ENCODE data around the gene PRRT4.
A peak's percentile ranks its signal among the peaks of the same experiment; 100 is the strongest.

The PRRT4 gene

DNA sequence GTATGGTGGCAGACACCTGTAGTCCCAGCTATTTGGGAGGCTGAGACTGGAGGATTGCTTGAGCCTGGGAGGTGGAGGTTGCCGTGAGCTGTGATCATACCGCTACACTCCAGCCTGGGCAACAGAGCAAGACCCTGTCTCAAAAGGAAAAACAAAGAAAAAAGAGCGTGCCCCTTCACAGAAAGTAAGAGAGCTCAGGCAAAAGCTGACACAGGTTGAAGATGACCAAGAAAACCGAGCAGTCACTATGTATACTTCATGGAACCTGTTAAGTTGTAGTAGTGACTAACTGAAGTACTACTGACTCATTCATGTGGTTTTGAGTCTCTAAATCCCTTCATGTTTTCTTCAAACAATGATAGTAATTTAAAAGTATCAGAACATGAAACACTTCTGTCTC lies 1.2 kb upstream of the PRRT4 start:
- Histone ChIP-seq H3K36me3 (no peaks in the 10 kb centered on the region), H3K27ac (no peak overlapping the region), H3K27me3 (no peaks in the 10 kb centered on the region), H3K4me1 (ENCODE audit: control insufficient read depth in 1 of 2, insufficient read depth in 1 of 2, low read depth in 1 of 2, low read length in 1 of 2) (peaks cover 50 to 55% of the 10 kb centered on the region in 2 experiments), H3K9me3 (no peaks in the 10 kb centered on the region), H3K4me3 (ENCODE audit: low read depth in 1 of 2, low read length in 1 of 2) (no peak overlapping the region)
- TF ChIP-seq, protein P1, sequence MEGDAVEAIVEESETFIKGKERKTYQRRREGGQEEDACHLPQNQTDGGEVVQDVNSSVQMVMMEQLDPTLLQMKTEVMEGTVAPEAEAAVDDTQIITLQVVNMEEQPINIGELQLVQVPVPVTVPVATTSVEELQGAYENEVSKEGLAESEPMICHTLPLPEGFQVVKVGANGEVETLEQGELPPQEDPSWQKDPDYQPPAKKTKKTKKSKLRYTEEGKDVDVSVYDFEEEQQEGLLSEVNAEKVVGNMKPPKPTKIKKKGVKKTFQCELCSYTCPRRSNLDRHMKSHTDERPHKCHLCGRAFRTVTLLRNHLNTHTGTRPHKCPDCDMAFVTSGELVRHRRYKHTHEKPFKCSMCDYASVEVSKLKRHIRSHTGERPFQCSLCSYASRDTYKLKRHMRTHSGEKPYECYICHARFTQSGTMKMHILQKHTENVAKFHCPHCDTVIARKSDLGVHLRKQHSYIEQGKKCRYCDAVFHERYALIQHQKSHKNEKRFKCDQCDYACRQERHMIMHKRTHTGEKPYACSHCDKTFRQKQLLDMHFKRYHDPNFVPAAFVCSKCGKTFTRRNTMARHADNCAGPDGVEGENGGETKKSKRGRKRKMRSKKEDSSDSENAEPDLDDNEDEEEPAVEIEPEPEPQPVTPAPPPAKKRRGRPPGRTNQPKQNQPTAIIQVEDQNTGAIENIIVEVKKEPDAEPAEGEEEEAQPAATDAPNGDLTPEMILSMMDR (IDR thresholded peaks at IDR 0.05) = no peak

DNA sequence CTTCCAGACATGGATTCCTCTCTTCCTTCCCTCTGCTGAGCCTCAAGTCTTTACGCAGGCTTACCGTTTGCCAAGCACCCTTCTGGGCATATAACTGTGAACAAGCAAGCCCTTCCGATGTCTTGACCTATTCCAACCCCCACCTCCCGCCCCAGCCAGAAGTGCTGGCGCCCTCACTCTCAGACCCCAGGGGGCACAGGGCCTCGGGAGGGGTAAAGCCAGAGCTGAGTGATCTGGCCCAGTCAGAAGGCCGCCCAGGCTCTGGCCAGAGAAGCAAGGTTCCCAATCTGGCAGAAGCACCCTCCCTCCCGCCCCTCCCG lies 1.2 kb downstream of the PRRT4 start:
- H3K4me3 ChIP-seq (ENCODE audit: low read depth in 1 of 2, low read length in 1 of 2) = peak overlapping the region; percentile 65 to 76
- peaks cover 52 to 54% of the 10 kb centered on the region in 2 experiments for H3K4me1 ChIP-seq (ENCODE audit: control insufficient read depth in 1 of 2, insufficient read depth in 1 of 2, low read depth in 1 of 2, low read length in 1 of 2)
- H3K9me3 ChIP-seq = no peaks in the 10 kb centered on the region
- peak overlapping the region; percentile 27 for H3K27ac ChIP-seq
- no peaks in the 10 kb centered on the region for H3K27me3 ChIP-seq
- TF ChIP-seq, protein P1 (IDR thresholded peaks at IDR 0.05) = no peak
- no peaks in the 10 kb centered on the region for H3K36me3 ChIP-seq

DNA sequence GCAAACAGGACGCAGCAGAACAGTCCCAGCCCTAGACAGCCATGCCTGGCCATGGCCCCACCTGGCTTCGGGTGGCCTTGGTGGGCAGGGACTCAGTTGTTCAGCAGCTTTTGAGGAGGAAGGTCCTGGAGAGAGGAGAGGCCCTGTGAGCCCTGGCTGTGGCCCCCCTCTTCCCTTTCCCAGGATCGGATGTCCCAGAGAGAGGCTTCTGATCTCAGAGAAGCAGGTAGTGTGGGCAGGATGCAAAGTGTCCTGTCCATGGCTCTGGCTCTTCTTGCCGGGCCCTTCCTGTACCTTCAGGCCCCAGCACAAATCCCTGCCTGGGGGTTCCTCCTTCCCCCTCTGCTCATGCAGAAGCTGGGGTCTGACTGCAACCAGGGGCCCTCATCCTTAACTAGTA lies 1.6 kb downstream of the PRRT4 start:
- H3K36me3 ChIP-seq = no peaks in the 10 kb centered on the region
- H3K4me1 ChIP-seq (ENCODE audit: control insufficient read depth in 1 of 2, insufficient read depth in 1 of 2, low read depth in 1 of 2, low read length in 1 of 2) = peaks cover 52 to 54% of the 10 kb centered on the region in 2 experiments
- TF ChIP-seq, protein P1 (IDR thresholded peaks at IDR 0.05) = no peak
- H3K27me3 ChIP-seq = no peaks in the 10 kb centered on the region
- H3K4me3 ChIP-seq (ENCODE audit: low read depth in 1 of 2, low read length in 1 of 2) = peak overlapping the region; percentile 65 to 76
- peak overlapping the region; percentile 27 for H3K27ac ChIP-seq
- H3K9me3 ChIP-seq = no peaks in the 10 kb centered on the region

DNA sequence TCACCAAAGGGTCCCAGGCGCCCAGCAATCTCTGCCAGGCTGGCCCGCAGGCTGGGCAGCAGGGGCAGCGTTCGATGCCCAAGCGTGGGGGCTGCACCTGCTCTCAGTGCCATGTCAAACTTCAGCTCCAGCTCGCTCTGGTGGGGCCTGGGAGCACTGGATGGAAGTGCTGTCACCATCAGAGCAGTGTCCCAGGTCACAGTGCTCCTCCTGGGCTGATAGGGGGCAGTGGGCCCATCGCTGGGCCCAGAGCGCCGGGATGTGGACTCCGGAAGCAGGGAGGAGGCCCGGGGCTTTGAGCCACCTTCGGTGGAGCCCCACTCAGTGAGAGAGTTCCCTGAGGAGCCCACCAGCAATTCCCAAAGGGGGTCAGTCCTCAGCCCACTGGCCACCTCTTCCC lies 2.2 kb downstream of the PRRT4 start:
- Histone ChIP-seq H3K36me3 (no peaks in the 10 kb centered on the region), H3K27ac (no peak overlapping the region), H3K4me3 (ENCODE audit: low read depth in 1 of 2, low read length in 1 of 2) (no peak overlapping the region), H3K27me3 (no peaks in the 10 kb centered on the region), H3K9me3 (no peaks in the 10 kb centered on the region), H3K4me1 (ENCODE audit: control insufficient read depth in 1 of 2, insufficient read depth in 1 of 2, low read depth in 1 of 2, low read length in 1 of 2) (peaks cover 52 to 54% of the 10 kb centered on the region in 2 experiments)
- TF ChIP-seq, protein P1 (IDR thresholded peaks at IDR 0.05) = no peak

DNA sequence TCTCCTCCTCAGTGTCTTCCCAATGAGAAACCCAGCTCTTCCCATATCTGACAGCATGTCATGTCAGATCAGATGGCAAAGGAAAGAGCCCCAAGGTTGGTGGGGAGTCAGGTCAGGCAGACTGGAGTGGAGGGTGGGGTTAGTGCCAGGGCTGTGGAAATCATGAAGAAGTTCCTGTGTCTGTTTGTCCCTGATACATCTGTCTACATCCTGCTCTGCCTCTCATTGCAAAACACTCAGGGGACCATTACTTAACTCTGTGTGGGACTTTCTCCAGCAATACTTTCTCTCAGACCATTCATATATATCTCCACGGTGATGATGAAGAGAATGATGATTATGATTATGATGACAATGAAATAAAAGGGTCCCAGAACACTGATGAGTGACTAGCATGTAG lies 3.3 kb downstream of the PRRT4 start:
- Histone ChIP-seq H3K4me1 (ENCODE audit: control insufficient read depth in 1 of 2, insufficient read depth in 1 of 2, low read depth in 1 of 2, low read length in 1 of 2) (peaks cover 52 to 54% of the 10 kb centered on the region in 2 experiments), H3K27ac (peak overlapping the region; percentile 43), H3K36me3 (no peaks in the 10 kb centered on the region), H3K9me3 (no peaks in the 10 kb centered on the region), H3K27me3 (no peaks in the 10 kb centered on the region), H3K4me3 (ENCODE audit: low read depth in 1 of 2, low read length in 1 of 2) (no peak overlapping the region)
- TF ChIP-seq, protein P1 (IDR thresholded peaks at IDR 0.05) = no peak

DNA sequence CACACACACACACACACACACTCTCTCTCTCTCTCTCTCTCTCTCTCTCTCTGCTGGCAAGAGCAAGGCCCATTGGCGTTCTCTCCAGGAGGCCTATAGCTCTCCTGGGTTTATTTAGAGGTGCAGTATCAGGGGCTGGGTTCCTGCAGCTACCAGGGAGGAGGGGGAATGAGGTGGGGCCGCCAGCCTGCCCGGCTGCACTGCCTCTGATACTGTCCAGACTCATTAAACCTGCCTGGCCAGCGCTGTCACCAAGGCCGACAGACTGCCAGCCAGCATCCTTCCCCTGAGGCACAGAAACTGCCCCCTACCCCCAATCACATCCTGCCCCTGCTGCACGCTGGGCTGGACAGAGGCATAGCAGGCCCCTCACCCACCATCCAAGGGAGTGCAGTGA lies 4.3 kb downstream of the PRRT4 start:
- no peak overlapping the region for H3K4me3 ChIP-seq (ENCODE audit: low read depth in 1 of 2, low read length in 1 of 2)
- H3K9me3 ChIP-seq = no peaks in the 10 kb centered on the region
- peaks cover 56 to 60% of the 10 kb centered on the region in 2 experiments for H3K4me1 ChIP-seq (ENCODE audit: control insufficient read depth in 1 of 2, insufficient read depth in 1 of 2, low read depth in 1 of 2, low read length in 1 of 2)
- no peak overlapping the region for H3K27ac ChIP-seq
- no peaks in the 10 kb centered on the region for H3K36me3 ChIP-seq
- H3K27me3 ChIP-seq = peaks cover 9% of the 10 kb centered on the region
- TF ChIP-seq, protein P1 (IDR thresholded peaks at IDR 0.05) = no peak

Data from neutrophil (primary cell).